HG03520 (cell line): Measurements from ENCODE around the gene RPL18A.

Experiments used
- ATAC-seq: cut with Tn5 transposase; IDR thresholded peaks from one replicate; pipeline ENCODE4 v1.9.1; 2021; ENCODE audit warnings: mild to moderate bottlenecking, moderate library complexity; ENCODE audit not compliant: unreplicated experiment

The RPL18A gene

GRCh38 chr19:17908244-17908643, 48.5 kb downstream of the RPL18A start:
- no peak for ATAC-seq

DNA sequence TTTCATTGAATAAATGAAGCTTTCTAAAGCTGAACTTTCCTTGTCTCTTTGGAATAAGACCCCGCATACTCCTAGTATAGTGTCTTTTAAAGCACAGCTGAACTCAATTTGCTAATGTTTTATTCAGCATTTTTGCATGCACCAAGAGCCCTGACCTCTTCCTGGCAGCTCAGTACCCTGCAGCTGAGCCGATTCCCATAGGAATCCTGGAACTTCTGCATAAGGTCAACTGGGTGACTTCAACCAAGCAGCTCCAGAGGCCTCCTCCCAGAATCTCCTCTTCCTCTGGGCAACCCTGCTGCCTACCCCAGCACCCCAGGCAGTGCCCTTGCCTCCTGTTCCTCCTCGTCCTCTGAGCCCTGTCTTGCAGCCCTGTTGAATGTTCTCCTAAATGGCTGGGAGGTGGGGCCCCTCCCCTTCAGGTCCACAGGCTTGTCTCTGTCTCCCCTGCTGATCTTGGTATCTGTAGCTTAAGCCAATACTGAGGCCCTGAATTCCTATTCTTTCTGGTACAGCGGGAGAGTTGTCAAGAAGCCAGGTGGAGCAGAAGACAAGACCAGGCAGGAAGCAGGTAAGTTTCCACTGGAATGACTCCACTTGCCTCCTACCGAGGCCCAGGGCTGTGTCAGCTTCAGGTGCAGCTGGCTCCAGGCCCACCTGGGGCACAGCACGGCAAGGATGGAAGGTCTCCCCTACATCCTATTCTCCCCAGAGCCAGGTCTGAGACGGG, 49.5 kb downstream of the RPL18A start:
- ATAC-seq: no peak

DNA sequence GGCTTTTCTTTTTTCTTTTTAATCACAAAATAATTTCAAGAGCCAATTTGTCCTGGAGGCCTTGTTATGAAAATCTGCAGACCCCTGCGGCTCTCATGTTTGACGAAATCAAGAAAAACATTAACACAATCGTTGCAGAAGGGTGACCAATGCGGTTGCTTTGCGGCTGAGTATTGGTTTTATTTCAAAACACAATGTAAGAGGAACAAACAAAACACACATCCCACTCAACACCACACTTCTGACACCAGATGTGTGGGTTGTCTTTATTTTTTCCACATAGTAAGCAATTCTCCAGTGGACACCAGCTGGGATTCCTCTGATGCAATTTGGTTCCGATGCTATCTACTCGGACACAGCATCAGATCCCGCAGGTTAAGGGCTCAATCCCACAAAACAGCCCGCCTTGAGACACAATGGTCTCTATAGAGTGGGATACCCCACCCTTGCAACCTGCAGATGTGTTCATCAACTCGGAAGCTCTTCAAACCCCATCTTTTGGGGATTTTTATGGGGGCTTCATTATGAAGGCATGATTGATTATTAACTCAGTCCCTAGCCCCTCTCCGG, 51.2 kb downstream of the RPL18A start:
- no peak for ATAC-seq
